SK-MEL-5 (cell line): Measurements from ENCODE around the gene TPTE2. TPM values are rescaled to one million over a fixed set of nuclear protein-coding genes. Genes with fewer than 3 reads are reported as not detected.
"Not testable (repeated sequence)": the region's sequence is repeated elsewhere in the genome, so short reads cannot be mapped to it uniquely, and the experiment has no call there.

Experiments used
- DNase-seq: peaks from one replicate; pipeline ENCODE4 v3.0.0-alpha.2; 2016; ENCODE audit warnings: low read depth, low spot score
- in situ Hi-C: cut with HindIII; loops from 2 replicates; pipeline ENCODE4 v1.10.0; 2016; ENCODE audit warnings: low sequenced_read_pairs, high pct_unique_total_duplicates, low pct_unique_long_range_greater_than_20kb
- polyA plus RNA-seq, 2 experiments: library from polyadenylated mRNA; depleted of rRNA; stranded (reverse); fragments of >200 nt; gene quantifications; 2 replicates each; pipeline ENCODE4 v1.2.3, GENCODE V29; 2015
- total RNA-seq: library from RNA; depleted of rRNA; stranded (reverse); fragments of >200 nt; shearing (Covaris generic); gene quantifications from 2 replicates; pipeline ENCODE4 v1.2.3, GENCODE V29; 2014; rRNA removed

The TPTE2 gene
- total RNA-seq = not detected in 2 replicates
- 0.17 TPM in 1 of 2 replicates, not detected in the other for polyA plus RNA-seq (2015; cell fraction: cytosol; rRNA removed)
- not detected in 2 replicates for polyA plus RNA-seq (2015; cell fraction: nucleus; rRNA removed)

DNA sequence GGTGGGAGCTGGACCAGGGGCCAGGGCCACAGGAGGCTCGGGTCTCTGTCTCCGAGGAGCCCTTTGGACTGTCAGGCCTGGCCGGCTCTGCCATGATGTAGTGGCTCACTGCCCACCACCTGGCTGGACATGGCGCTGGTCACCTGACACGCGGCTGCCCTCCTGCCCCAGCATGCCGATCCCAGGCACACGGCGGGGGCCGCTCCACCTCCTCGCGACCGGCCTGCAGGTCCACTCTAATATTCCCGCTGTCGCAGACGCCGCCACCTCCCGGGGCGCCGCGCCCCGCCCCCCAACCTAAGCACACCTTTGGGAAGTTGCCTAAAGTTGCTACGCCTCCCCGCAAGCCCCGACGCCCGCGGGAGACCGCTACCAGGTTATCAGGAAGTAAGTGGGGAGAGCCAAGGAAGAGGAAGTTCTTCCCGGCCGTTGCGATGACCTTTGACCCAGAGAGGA lies at the start of gene TPTE2:
TPTE2 (minus strand) TSS at position 406 of the 456 bp plus-strand sequence. CDS start 58,298 bp downstream, outside the sequence.
- DNase-seq, in situ Hi-C loops: not testable (repeated sequence)

DNA sequence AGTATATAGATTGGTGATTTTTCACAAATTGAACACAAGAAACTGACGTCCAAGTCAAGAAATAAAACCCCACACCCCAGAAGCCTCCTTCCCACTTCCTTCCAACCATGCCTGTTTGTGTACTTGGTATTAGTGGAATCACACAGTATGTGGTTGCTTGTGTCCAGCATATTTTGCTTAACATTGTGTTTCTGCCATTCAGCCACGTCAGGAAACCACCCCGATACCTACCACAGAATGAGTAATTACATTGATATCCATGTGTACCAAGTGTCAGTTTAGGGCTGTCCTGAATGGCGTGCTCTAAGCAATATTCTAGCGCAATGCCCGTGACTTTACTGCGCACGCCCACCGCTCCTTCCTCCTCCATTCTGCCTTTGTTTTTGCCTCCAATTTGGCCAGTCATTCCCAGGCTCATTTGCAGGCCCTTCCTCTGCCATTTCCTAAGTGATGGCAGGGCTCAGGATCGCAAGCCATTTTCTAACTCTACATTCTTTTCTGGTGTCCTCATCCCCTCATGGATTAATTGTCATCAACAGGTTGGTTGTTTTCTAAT lies 46.3 kb upstream of the TPTE2 start:
- no peak for DNase-seq
- in situ Hi-C loops = no loop called here

DNA sequence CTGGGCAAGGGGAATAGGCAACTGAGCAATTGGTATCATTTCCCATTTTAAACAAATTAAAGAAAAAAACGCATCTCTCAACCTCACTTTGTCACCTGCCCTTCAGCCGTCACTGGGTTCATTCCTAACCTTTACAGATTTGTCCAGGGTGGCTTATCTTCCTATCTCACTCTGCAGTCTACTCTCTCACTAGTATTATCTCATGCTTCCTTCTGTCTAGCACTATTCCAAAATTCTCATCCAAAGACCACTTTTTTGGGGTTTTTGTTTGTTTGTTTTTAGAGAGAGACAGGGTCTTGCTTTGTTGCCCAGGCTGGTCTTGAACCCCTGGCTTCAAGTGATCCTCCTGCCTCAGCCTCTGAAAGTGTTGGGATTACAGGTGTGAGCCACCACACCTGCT lies 45.4 kb upstream of the TPTE2 start:
- in situ Hi-C loops = no loop called here
- no peak for DNase-seq

DNA sequence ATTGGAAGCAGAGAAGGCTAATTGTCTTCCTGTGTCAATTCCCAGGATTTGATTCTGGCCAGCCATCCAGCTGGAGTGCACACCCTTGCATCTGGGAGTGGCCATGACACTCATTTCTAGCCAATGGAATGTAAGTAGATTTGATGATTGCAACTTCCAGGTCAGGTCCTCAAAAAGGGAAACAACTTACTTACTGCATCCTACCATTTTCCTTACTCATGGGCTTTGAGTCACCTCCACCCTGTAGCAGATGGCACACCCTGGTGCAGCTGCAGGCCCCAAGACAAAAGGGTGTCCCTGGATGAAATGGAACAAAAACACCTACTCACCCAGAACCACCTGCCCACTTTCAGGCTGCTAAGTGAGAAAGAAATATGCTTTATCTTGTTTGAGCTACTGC lies 44.8 kb upstream of the TPTE2 start:
- in situ Hi-C loops = no loop called here
- no peak for DNase-seq

DNA sequence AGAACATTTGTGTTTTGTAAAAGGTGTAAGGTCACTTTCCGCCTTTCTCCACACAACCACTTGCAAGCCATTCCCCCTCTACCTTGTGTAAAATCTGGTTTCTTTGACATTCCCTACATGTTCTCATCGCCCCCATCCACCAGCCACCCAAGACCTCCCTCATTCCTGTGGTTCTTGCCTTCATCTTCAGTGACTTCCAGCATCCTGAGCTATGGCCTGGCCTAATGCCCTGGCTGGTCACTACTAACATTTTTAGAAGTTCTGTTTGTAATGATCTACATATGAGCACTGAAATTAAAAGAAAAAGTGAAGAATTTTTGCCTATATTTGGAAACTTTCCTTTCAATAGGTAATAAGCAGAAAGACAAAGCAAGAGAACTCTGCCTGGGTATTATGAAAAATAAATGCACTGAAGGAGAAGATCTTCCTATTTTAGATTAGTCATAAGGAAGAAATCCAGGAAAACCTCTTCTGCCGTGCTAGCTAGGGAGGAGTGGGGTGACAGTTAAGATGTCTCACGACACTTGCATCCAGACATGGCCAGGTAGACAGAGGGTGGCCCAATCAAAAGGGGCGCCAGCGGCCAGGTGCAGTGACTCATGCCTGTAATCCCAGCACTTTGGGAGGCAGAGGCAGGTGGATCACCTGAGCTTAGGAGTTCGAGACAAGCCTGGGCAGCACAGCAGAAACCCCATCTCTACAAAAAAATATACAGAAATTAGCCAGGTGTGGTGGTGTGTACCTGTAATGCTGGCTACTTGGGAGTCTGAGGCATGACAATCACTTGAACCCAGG lies 44.0 kb upstream of the TPTE2 start:
- in situ Hi-C loops = no loop called here
- no peak for DNase-seq

DNA sequence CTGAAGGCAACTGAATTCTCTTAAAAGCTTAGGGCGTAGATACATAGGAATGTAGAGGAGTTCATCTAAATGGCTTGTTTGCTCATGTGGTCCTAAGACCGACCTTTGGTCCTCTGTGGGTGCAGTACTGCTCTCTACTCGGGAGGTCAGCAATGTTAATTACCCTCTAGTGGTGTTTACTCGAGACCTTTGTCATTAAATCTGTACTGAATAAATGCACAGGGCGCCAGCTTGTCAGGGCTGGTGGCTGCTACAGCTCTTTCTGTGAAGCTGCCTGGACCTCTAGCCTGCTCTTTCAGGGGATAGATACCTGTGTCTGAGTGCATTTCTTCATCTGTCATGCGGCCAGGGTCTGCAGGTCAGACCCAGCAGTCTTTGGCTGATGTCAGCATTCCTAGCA lies 43.0 kb upstream of the TPTE2 start:
- in situ Hi-C loops = no loop called here
- no peak for DNase-seq

GRCh38 chr13:19601749-19602725 lies 40.7 kb upstream of the TPTE2 start:
- peak; percentile 46 for DNase-seq
- in situ Hi-C loops = no loop called here

DNA sequence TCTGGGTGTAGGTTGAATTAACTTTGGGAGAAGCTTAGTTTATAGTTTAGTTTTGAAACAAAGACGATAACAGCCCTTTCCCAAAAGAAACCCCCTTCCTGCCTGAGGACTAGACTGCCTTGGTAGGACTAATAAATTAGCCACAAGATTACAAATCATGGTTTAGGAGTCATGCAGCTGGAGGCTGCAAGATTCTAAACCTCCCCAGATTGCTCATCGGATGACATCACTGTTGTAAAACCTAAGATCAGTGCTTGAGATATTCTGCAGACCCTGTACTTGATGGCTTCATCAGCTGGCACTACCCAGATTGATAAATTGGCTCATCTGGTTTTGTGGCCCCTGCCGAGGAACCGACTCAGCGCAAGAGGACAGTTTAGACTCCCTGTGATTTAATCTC lies 36.2 kb upstream of the TPTE2 start:
- DNase-seq = no peak
- in situ Hi-C loops = no loop called here

DNA sequence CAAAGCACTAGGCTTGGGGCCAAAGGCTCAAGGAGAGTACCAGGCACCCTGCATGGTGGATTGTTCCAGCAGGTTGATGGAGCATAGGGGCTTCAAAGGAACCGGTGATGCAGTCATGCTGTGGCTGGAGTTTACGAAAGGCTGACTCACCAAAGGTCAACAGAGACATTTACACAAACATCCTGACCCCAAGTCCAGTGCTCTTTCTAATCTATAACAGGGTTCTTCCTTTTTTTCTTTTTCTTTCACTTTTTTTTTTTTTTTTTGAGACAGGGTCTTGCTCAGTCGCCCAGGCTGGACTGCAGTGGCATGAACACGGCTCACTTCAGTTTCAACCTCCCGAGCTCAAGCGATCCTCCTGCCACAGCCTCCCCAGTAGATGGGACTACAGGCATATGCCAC lies 35.6 kb upstream of the TPTE2 start:
- in situ Hi-C loops = no loop called here
- no peak for DNase-seq

- DNase-seq = no peak
- in situ Hi-C loops = no loop called here
Measured at GRCh38 chr13:19596086-19596485, 34.8 kb upstream of the TPTE2 start.

DNA sequence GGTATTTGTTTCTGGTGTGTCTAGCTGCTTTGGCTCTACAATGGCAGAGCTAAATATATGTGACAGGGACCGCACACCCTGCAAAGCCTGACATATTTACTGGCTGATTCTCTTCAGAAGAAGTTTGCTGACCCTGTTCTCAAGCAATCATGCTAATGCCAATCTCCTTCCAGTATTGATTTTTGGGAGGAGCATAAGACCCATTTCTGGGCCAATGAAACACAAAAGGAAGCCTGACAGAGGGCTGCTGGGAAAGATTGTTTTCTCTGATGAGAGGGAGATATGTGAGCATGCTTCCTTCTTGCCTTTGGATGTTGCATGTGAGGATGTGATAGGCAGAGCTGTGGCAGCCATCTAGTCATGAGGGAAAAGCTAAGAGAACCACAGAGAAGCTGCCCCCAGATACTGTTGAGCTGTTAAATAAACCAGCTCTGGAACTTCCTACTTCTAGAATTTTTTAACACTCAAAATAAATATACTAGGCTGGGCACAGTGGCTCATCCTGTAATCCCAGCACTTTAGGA lies 31.4 kb upstream of the TPTE2 start:
- DNase-seq = no peak
- in situ Hi-C loops = no loop called here

GRCh38 chr13:19591864-19592263 lies 30.5 kb upstream of the TPTE2 start:
- DNase-seq = no peak
- in situ Hi-C loops = no loop called here

- in situ Hi-C loops = no loop called here
- no peak for DNase-seq
Measured at GRCh38 chr13:19590423-19590822, 29.1 kb upstream of the TPTE2 start.

- no peak for DNase-seq
- in situ Hi-C loops = no loop called here
Measured at GRCh38 chr13:19589312-19589711, 28.0 kb upstream of the TPTE2 start.

DNA sequence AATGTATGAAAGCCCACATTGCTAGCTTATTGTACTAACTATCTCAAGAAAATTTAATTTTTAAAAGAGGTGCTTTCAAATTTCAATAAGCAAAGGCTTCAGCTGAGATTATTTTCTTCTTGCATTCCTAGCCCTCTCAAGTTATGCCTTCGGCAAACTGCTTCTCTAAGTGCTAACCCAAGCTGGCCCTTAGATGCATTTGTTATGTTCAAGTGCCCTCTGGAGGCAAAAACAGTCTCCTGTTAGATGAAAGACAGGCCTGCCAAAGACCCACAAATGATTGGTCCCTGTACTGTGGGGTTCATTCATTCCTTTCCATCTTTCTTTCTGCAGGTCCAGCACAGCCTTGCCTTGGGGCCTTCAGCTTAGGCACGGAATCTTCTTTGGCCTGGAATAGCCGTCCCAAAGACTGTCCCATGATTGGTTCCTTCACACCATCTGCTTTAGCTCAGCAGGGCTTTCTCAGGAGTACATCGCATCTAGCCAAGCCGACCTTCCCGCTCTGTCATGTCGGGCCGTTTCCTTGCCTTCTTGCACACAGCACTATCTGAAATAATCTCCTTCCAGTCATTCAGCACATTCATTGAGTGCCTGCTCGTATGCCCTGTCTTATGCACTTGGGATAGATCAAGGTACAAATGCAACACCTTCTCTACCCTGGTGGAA lies 26.4 kb upstream of the TPTE2 start:
- peak; percentile 79 for DNase-seq
- in situ Hi-C loops = no loop called here

- in situ Hi-C loops = no loop called here
- DNase-seq = peak; percentile 15
Measured at GRCh38 chr13:19586904-19587634, 25.7 kb upstream of the TPTE2 start.

DNA sequence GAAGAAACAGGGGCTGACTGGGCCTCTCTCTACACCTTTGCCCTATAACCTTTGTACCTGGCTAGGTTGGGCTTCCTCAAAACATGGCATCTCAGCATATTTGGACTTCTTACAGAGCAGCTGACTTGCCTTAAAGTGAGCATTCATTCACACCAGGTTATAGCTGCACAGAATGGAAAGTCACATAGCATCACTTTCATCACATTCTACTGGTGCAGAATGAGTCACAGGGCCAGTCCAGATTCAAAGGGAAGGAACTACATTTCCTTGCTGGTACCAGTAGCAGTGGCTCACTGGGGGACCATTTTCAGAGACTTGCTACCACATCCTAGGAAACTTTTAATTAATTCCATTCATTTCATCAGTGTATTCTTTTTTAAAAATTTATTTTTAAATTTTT lies 20.3 kb upstream of the TPTE2 start:
- in situ Hi-C loops = no loop called here
- no peak for DNase-seq
